GM18870 (cell line): ENCODE results near the gene RPA3.

Source experiments
- ATAC-seq: cut with Tn5 transposase; IDR thresholded peaks from one replicate; pipeline ENCODE4 v1.9.1; 2021; ENCODE audit warnings: moderate library complexity; ENCODE audit not compliant: unreplicated experiment

The RPA3 gene

DNA sequence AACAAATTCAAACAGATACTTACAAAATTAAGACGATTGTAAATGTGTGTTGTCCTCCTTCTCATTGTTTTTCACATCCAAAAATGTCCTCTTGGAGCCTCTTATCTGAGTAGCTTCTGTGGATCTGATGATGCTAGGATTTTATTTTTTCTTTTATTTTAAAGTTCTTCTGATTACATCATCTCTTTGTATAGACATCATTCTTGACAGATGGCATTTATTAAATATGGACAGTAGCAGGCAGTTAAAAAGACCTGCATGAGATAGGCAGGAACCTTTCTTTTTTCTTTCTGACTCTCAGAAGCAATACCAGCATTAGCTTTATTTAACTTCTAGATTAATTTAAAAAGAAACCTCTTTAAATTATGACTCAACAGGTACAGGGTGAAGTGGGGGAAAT is at the start of gene RPA3:
RPA3 (minus strand) TSS at position 116 of the 400 bp plus-strand sequence. CDS start 78,189 bp downstream, outside the sequence.
- ATAC-seq, result no peak

DNA sequence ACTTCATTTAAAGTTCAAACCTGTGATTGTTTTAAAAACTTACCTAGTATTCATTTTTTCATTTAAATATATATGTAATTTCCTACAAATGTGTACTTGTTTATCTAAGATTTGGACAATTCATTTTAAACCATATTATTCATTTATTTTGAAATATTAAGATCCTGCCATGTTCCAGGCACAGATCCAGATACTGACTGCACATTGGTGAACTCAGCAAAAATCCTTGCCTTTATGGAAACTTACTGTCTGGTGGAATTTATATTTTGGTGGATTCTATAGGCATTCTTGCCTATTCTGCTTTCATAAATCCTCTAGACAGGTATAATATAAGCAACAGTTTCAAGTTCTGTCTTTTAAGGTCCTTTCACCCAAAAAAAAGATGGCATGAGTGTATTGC is 48.3 kb upstream of the RPA3 start:
- ATAC-seq, result no peak

DNA sequence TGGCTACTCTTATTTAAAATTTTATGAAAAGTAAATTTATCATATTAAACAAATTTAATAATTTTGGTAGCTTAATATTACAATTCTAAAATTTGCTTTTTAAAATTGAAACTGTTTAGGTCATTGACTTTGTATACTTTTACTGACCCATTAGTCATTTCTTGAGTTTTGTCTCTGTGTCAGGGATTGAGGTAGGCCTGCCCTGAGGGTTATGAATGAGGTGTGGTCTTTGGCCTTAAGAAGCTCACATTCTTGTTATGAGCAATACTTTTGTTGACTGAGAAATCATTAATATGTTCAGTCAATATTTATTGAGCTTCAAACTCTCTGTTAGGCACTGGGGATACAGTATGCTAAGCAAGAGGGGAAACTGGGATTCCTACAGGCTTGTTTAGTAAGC is 47.0 kb upstream of the RPA3 start:
- peak; percentile 68 for ATAC-seq

DNA sequence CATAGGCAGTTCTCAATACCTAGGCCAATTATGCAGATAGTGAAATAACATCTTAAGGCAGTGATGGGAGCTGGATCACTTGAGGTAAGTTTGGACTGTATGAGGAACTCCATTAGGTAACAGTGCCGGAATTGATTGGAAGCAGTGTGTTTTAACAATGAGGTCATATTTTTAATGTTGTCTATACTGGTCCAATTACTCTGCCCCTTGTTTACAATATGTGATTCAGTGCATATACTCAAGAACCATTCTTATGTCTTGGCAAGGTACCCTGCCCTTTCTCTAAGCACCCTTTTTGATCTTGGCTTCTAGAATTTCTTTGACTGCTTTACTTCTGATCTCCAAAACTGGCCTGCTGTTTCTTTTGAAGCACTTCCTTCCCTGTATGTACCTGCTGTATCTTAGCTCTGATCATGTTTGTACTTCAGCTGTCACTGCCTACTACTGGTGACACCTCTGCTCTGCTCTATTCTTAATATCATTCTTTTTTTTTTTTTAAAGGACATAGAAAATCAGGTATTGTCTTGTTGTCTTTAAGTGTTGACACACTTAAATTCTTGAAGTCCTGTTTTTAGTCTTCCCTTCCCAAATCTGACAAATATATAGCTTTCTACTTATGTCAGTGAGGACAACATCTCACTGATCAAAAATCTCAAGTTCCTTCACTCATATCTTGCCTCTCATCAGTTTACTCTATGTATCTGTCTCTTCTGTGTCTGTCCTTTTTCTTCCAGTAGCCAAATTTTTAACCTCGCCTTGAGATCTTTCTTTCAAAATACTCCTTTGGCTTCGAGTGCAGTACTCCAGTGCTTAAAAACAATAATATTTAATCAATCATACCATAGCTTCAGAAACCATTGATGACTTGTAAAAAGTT is 46.4 kb upstream of the RPA3 start:
- no peak for ATAC-seq

DNA sequence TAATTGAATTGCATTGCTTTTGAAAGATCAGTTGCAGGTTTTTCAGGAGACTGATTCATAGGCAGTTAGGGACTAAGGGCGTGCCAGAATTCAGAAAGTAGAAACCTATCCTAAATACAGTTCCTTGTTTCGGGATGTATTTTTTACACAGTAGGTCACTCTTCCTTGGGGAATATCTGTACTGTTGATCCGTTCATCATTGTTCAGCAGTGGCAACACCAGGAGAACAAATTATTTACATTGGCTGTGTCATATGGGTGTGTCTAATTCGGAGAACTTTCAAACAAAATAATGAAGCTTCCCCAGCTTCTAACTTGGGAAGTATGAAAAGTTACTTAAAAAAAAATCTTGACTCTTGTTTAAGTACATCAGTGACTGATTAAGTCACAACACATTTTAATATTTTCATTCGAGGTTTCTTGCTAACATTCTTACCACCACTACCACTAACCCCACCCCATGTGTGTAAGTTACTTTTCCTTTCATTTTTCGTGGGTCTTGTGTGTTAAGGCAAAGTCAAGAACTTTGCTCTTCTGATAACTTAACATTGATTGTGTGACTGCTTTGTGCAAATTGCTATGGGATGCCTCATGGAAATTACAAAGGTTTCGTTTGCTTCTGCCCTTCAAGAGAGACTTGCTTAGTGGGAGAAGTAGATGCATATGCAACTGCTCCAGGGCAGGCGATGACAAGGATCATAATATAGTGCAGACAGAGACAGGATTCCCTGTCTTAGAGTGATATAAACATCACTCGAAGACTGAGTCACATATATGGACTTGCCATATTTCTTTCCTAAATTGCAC is 43.8 kb upstream of the RPA3 start:
- ATAC-seq, result peak; percentile 47

DNA sequence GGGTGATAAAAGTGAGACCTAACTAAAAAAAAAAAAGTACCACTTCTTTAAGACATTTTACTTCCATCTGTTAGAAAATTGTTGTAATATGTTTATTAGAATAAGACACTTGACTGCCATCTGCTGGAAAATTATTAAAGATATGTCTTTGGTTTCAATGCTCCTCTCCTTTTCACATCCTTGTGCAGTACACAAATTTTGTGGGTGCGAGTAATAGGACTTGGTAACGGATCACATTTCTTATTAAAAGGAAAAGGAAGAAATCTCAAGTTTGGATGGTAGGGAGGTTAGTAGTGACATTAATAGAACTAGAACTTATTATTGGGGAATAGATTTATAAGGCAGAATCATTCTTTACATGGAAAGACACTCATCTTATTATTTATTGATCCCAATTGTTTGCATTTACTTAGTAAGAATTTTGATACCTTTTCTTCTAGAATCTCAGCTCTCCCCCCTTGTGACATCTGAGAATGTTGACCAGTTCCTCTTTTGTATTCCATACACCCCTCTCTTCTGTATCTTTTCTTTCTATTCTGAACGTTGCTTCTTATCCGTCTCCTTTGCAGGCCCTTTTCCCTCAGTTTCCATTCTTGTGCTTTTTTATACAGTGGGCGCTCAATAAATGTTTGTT is 43.0 kb upstream of the RPA3 start:
- ATAC-seq, result no peak

DNA sequence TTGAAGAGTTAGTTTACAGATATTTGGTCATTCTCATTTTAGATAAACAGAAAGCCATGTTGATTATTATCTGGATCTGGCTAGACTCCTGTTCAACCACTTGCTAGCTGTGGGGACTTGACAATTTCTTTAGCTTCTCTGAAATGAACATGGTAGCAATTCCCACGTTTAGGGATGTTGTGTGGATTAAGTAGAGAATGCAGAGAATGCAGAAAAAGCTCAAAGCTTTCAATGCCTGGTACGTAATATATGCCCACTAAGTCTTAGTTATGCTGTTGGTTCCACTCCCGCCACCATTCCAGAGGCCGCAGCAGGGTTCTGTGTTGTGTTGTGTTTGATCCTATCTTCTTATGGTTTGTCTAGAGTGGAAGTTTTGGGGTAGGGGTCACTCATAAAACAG is 39.2 kb upstream of the RPA3 start:
- ATAC-seq, result no peak

DNA sequence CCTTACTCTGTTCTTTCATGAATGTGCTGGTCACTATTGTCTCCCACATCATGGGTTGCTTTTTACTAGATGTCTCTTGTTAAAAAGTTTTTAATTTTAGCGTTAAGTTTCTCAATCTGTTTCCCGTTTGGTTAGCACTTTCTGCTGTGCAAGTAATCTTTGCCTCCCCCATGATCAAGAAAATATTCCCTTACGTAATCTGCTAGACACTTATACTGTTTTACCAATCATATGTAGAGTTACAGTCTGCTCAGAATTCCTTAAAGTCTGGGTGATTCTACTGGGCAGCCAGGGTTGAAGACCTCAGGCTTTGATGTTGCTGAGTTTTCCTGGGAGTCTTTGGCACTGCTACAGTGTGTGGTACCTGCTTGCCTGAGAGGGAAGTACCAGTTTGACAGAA is 38.2 kb upstream of the RPA3 start:
- ATAC-seq, result no peak

DNA sequence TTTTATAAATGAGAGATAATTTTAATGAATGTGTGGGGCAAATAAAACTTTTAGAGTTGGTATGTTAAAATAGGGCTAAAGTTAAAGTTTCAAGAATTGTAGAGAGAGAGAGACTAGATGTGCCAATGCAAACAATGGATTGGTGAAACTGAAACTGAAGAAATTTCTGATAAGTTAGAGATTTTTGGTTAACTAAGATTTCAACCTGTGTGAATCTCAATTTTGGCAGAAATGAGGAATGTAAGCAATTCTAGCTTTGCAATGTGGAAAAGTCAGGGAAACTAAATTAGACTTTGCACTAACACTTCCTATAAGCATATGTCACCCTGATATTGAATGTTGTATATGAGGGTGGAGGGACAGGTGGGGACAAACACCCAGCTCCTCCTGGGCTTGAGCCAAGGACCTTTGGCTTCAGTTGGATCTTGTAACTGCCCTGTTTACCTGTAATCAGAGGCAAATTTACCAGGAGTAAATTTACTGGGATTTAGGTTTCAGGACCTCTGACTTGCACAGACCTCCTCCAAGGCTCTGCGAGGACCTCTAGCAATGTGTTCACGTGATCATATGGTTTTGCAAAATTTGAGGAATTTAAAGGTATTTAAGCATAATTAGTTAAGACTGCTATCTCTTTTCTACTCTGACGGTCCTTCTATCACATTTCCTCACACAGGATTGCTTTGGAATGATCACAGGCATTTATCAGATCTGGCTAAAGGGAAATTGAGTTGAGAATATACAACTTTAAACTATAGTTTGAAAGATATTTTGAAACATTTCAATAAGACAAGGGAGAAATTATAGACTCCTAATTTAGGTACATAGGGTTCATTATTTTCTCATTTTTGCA is 33.1 kb upstream of the RPA3 start:
- no peak for ATAC-seq

DNA sequence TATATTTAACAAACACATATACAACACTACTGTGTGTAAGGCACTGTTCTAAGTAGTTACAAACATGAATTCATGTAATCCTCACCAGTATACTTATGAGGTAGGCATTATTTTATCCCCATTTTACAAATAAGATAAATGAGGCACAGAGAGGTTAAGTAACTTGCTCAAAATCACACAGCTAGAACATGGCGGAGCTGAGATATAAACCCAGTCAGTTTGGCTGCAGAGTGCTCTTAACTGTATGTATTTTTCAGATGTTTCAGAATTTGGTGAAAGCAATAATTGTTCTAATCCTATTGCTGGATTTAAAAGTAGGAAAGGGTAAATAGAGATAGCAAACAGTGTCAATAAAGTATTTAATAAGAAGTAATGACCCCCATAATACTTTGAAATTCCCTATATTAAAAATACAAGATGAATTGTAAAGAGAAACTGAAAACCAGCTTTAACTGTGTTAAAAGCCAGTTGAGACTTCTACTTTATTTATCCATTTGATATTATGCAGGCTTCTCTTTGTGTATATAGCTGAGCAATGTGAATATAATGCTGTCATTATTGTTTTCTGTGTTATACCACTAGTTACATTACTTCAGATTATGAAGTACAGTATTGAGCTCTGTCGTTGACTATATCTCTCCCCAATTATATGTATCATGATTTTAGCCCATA is 32.3 kb upstream of the RPA3 start:
- ATAC-seq, result no peak

DNA sequence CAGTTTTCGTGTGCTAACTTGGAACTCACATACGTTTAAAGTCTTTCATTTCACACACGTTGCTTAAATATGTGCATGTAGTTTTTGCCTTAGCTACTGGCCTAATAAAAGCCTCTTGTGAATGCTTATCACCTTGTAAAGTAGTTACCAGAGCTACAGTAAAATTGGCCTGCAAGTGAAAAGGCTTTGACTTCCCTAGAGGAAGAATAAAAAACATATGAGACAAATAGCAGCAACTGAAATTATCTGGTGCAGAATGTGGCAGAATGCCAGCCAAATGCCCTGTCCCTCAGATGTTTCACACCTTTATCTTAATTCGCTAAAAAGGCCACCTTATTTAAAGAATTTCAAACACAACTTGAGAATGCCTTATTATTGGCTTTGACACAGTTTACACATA is 28.1 kb upstream of the RPA3 start:
- ATAC-seq, result no peak

DNA sequence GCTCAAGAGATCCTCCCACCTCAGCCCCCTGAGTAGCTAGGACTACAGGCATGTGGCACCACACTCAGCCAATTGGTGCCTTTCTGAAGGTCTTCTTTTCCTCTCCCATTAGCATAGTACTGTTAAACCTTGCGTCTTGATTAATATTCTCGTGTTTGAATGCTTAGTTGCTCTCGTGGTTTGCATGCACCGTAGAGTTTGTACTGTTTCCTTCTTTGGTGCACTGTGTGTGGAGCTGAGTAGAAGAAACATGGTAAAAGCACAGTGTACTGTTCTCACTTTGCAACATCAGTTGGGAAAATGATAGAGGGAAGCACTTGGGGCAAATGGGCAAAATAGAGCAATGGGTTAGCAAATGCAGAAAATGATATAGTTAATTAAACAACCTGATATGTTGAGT is 27.6 kb upstream of the RPA3 start:
- ATAC-seq, result no peak

DNA sequence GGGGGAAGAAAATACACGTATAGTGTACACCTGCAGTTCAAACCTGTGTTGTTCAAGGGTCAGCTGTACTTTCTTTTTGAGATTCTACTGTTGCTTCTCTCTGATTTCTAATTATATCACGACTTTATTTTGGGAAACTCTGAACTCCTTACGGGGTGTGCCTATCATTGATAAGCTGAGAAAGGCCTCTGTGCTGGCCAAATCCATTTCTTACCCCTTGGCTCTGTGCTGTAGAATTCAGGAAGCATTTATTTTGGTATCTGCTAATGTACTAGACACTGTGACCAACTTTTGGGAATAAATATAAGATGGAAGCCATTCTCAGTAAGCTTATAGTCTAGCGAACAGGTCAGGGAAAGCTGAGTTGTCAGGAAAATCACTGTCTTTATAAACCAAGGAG is 26.9 kb upstream of the RPA3 start:
- no peak for ATAC-seq

DNA sequence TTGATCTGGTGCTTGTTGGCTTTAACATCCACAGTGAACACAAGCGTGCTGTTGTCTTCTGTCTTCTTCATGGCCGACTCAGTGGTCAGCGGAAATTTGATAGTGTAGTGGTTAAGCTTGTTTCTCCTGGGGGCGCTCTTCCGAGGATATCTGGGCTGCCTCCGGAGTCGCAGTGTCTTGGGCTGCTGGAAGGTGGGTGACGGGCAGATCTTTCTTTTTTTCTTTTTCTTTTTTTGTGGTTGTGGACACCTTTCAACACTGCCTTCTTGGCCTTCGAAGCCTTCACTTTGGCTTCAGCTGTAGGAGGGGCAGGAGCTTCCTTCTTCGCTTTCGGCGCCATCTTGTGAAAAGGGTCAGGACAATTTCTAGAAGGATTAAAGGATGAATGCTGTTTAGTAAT is 23.8 kb upstream of the RPA3 start:
- ATAC-seq, result no peak

DNA sequence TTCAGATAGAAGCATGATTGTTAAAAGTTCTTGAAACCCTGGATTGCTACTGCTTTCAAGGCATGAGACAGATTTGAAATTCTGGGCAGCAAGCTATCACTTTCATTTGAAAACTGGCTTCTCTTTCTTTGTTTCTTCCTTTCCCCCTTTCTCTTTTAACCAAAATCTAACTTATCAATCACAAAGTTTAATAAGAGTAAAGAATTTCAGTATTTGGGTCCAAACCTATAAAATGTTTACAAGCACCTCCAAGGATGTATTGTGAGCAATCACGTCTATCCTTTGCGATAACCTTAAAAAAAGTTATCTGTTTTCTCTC is 21.6 kb upstream of the RPA3 start:
- no peak for ATAC-seq

DNA sequence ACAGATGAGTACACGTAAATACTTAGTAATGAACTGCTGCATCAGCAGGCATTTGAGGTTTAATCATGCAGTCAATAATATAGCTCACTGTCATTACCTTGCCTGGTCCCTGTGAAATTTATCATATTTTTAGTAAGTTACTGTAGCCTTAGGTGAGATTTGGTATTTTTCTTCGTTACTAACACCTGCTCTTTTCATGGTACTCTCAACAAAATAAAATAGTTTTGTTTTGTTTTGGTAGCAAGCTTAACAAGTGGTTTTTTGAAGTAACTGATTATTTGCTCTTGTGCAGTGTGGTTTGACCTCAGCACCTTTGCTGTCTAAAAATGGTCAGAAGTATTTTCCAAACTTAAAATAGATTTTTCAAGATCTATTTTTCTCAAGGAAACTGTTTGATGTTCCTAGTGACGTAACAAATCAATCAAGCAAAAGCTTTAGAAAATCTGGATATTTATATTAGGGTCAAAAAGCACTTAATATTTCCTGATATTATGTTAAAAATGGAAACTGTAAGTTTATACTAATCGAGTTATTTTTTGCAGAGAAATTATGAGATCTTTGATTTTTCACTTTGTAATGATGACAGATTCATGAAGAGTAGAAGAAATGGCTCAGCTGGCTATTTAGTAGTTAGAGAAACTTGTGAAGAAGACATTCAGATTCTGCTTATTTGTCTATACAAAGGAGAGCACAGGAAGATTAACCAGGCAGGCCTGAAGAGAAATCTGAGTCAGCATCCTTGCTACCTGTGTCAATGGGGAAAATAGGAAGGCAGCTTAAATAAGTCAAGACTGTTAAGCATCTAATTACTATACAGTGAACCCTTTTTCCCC is 21.0 kb upstream of the RPA3 start:
- ATAC-seq, result peak; percentile 78

DNA sequence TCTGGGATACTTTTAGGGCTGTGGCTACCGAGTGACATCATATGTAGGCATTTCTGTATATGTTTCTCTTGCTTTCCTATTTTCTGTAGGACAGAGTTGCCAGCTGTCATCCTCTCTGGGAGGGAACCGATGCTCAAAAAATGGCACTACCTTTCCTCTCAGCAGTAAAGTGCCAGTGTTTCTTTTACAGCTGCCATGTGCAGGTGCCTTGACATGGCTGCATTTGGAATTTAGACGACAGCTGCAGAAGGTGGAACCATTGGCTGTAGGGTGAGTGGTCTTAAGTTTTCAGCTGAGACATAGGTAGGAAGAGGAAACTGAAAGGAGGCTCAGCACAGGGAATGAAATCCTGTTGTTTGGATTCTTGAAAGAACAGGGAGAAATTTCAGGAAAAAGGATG is 20.2 kb upstream of the RPA3 start:
- ATAC-seq, result no peak

DNA sequence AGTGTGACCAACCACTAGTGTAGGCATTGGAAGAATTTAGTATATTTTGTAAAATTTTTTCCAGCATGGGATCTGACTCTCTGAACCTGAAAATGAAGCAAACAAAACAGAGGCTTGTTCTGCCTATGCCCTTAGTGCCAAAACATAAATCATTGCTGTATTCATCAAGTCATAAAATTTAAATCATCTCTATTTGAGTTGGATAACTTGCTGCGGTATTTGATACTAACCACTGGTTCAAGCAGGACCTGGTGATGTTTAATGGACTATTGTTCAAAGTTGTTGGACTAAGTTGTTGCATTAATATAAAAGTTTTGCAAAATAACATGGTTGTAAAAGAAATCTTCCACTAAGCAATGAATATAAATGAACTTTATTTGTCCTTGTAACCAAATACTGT is 19.8 kb upstream of the RPA3 start:
- ATAC-seq, result no peak

DNA sequence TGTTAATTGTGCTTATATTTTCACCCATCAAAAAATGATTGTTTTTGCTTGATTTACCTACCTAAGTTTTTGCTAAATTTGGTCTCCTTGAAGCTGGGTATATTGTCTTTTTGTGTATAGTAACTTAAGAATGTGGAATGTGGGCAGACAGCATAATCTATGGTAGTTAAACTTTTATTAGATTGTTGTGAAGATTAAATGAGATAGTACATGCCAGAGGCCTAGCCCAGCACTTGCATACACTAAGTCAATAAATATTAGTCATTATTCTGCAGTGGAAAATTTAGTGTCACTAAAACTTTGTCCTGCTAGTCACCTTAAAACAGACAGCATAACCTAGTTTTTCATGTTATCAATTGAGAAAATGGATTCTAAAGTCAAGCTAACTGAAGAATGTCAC is 19.3 kb upstream of the RPA3 start:
- no peak for ATAC-seq

DNA sequence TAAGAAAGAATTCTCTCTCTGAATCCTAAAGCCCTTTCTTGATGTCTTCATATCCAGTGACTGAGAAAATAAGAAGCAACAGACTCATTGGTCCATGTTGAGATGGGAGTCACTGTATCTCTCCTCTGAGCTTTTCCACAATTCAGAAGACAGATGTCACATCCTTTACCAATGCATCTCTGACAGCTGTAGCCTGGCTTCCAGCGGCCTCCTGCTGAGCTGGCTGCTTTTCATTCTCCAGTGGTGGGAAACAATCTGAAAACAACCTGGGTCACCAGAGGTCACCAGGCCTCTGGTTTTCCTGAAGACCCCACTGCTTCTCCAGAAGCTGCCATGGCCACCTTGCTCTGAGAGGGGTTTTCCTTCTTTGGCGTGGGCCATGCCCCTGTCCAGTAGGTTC is 18.3 kb upstream of the RPA3 start:
- ATAC-seq, result no peak
